GM18507 (cell line): ENCODE measurements around the gene NDUFB3.
"Not testable (repeated sequence)": the region's sequence is repeated elsewhere in the genome, so short reads cannot be mapped to it uniquely, and the experiment has no call there.

Experiments
- DNase-seq: peaks from one replicate; pipeline ENCODE4 v3.0.0; 2011; ENCODE audit warnings: low read depth; ENCODE audit not compliant: insufficient read length; ENCODE audit errors: extremely low spot score
- FAIRE-seq: peaks from 2 replicates; lab custom pipeline; 2011; peaks lifted over from hg19 to GRCh38; lab: Jason Lieb, UNC

NDUFB3 gene

GRCh38 chr2:201071479-201072200 lies at the start of gene NDUFB3, which contains the start of gene HYCC2:
Gene NDUFB3 (plus strand): TSS chr2:201072001. CDS start chr2:201078883, 6,882 bp downstream.
Gene HYCC2 (minus strand): TSS chr2:201071671. CDS start chr2:201024009, 47,662 bp downstream.
- FAIRE-seq = peak; percentile 99

GRCh38 chr2:201024518-201024917 lies 47.3 kb upstream of the NDUFB3 start:
- no peak for DNase-seq
- FAIRE-seq = no peak

More at GRCh38 chr2:201071479-201072200, at the start of gene NDUFB3, which contains the start of gene HYCC2:
- DNase-seq = peak; percentile 86

GRCh38 chr2:201034355-201034754 lies 37.4 kb upstream of the NDUFB3 start:
- not testable (repeated sequence) for DNase-seq, FAIRE-seq

GRCh38 chr2:201038361-201038760 lies 33.4 kb upstream of the NDUFB3 start:
- not testable (repeated sequence) for FAIRE-seq

GRCh38 chr2:201038855-201039254 lies 32.9 kb upstream of the NDUFB3 start:
- DNase-seq (no peak), FAIRE-seq (no peak)

More at GRCh38 chr2:201038361-201038760, 33.4 kb upstream of the NDUFB3 start:
- not testable (repeated sequence) for DNase-seq

- FAIRE-seq (no peak), DNase-seq (no peak)
Observed at GRCh38 chr2:201040867-201041628, 30.8 kb upstream of the NDUFB3 start.

- FAIRE-seq, DNase-seq: not testable (repeated sequence)
Observed at GRCh38 chr2:201042451-201042850, 29.4 kb upstream of the NDUFB3 start.

GRCh38 chr2:201043050-201043449 lies 28.8 kb upstream of the NDUFB3 start:
- DNase-seq, FAIRE-seq: not testable (repeated sequence)

- DNase-seq = no peak
Observed at GRCh38 chr2:201046881-201047280, 24.9 kb upstream of the NDUFB3 start.

GRCh38 chr2:201049455-201049854 lies 22.3 kb upstream of the NDUFB3 start:
- DNase-seq (no peak), FAIRE-seq (no peak)

More at GRCh38 chr2:201046881-201047280, 24.9 kb upstream of the NDUFB3 start:
- FAIRE-seq = no peak

GRCh38 chr2:201057087-201057521 lies 14.7 kb upstream of the NDUFB3 start:
- DNase-seq = no peak
- no peak for FAIRE-seq

GRCh38 chr2:201057715-201058248 lies 14.0 kb upstream of the NDUFB3 start:
- DNase-seq = no peak
- no peak for FAIRE-seq

- DNase-seq (no peak), FAIRE-seq (no peak)
Observed at GRCh38 chr2:201058914-201059313, 12.9 kb upstream of the NDUFB3 start.

GRCh38 chr2:201059961-201060755 lies 11.6 kb upstream of the NDUFB3 start:
- FAIRE-seq = no peak

GRCh38 chr2:201063516-201063915 lies 8.3 kb upstream of the NDUFB3 start:
- FAIRE-seq, DNase-seq: not testable (repeated sequence)

More at GRCh38 chr2:201059961-201060755, 11.6 kb upstream of the NDUFB3 start:
- no peak for DNase-seq

- DNase-seq = no peak
- no peak for FAIRE-seq
Observed at GRCh38 chr2:201064797-201065329, 6.9 kb upstream of the NDUFB3 start.

- FAIRE-seq = no peak
Observed at GRCh38 chr2:201070948-201071478, 788 bp upstream of the NDUFB3 start.

GRCh38 chr2:201072201-201072530 lies 365 bp downstream of the NDUFB3 start:
- DNase-seq (no peak), FAIRE-seq (no peak)

More at GRCh38 chr2:201070948-201071478, 788 bp upstream of the NDUFB3 start:
- DNase-seq = no peak

GRCh38 chr2:201073071-201073470 lies 1.3 kb downstream of the NDUFB3 start:
- FAIRE-seq (no peak), DNase-seq (no peak)
